Mucosa of stomach (tissue), 1 donor: ENCODE measurements around the gene ROCK2.
"Not testable (repeated sequence)": the region's sequence is repeated elsewhere in the genome, so short reads cannot be mapped to it uniquely, and the experiment has no call there.

Experiments
- H3K27me3 ChIP-seq: one replicate; pipeline ENCODE4 v1.7.0; 2013; ENCODE audit warnings: mild to moderate bottlenecking, low read length; ENCODE audit not compliant: control insufficient read depth, insufficient read depth
- H3K36me3 ChIP-seq: one replicate; pipeline ENCODE4 v1.7.0; 2013; ENCODE audit warnings: low read length; ENCODE audit not compliant: control insufficient read depth, insufficient read depth
- H3K4me1 ChIP-seq: one replicate; pipeline ENCODE4 v1.7.0; 2013; ENCODE audit warnings: mild to moderate bottlenecking, low read length; ENCODE audit not compliant: control insufficient read depth, insufficient read depth
- H3K4me3 ChIP-seq: one replicate; pipeline ENCODE4 v1.7.0; 2013; ENCODE audit warnings: low read length
- H3K9ac ChIP-seq: one replicate; pipeline ENCODE4 v1.7.0; 2013; ENCODE audit warnings: mild to moderate bottlenecking, low read length, moderate library complexity
- H3K9me3 ChIP-seq: one replicate; pipeline ENCODE4 v1.7.0; 2013; ENCODE audit warnings: mild to moderate bottlenecking, low read length, moderate library complexity; ENCODE audit not compliant: control insufficient read depth
- donor health status: Pancreatic carcinoma.

The ROCK2 gene

GRCh38 chr2:11267931-11268330 is 76.5 kb downstream of the ROCK2 start:
- H3K4me3 ChIP-seq, result no peak overlapping the region
- no peaks in the 10 kb centered on the region for H3K9me3 ChIP-seq
- no peaks in the 10 kb centered on the region for H3K36me3 ChIP-seq
- no peaks in the 10 kb centered on the region for H3K4me1 ChIP-seq
- H3K27me3 ChIP-seq, result no peaks in the 10 kb centered on the region
- H3K9ac ChIP-seq, result no peak overlapping the region

GRCh38 chr2:11264818-11265217 is 79.6 kb downstream of the ROCK2 start:
- H3K4me3 ChIP-seq, result no peak overlapping the region
- H3K36me3 ChIP-seq, result no peaks in the 10 kb centered on the region
- H3K27me3 ChIP-seq, result no peaks in the 10 kb centered on the region
- no peaks in the 10 kb centered on the region for H3K9me3 ChIP-seq
- no peaks in the 10 kb centered on the region for H3K4me1 ChIP-seq
- no peak overlapping the region for H3K9ac ChIP-seq

- H3K9ac ChIP-seq, result no peak overlapping the region
- H3K9me3 ChIP-seq, result no peaks in the 10 kb centered on the region
- H3K36me3 ChIP-seq, result no peaks in the 10 kb centered on the region
- no peaks in the 10 kb centered on the region for H3K4me1 ChIP-seq
- H3K4me3 ChIP-seq, result no peak overlapping the region
- no peaks in the 10 kb centered on the region for H3K27me3 ChIP-seq
These were observed 80.4 kb downstream of the ROCK2 start for GRCh38 chr2:11264007-11264406.

- Histone ChIP-seq H3K36me3 (no peaks in the 10 kb centered on the region), H3K4me1 (no peaks in the 10 kb centered on the region), H3K27me3 (no peaks in the 10 kb centered on the region), H3K9me3 (no peaks in the 10 kb centered on the region), H3K4me3 (no peak overlapping the region), H3K9ac (no peak overlapping the region)
These were observed 81.3 kb downstream of the ROCK2 start for GRCh38 chr2:11263177-11263576.

GRCh38 chr2:11262438-11262837 is 82.0 kb downstream of the ROCK2 start:
- H3K9ac ChIP-seq, H3K27me3 ChIP-seq, H3K4me3 ChIP-seq, H3K4me1 ChIP-seq, H3K9me3 ChIP-seq, H3K36me3 ChIP-seq: not testable (repeated sequence)

- not testable (repeated sequence) for H3K36me3 ChIP-seq, H3K27me3 ChIP-seq, H3K4me3 ChIP-seq, H3K9me3 ChIP-seq, H3K9ac ChIP-seq, H3K4me1 ChIP-seq
These were observed 82.9 kb downstream of the ROCK2 start for GRCh38 chr2:11261564-11261963.

GRCh38 chr2:11260979-11261378 is 83.5 kb downstream of the ROCK2 start:
- Histone ChIP-seq H3K27me3 (no peaks in the 10 kb centered on the region), H3K36me3 (no peaks in the 10 kb centered on the region), H3K4me1 (no peaks in the 10 kb centered on the region), H3K9me3 (no peaks in the 10 kb centered on the region), H3K4me3 (no peak overlapping the region), H3K9ac (no peak overlapping the region)

- Histone ChIP-seq H3K9ac (no peak overlapping the region), H3K27me3 (no peaks in the 10 kb centered on the region), H3K4me1 (peaks cover 9% of the 10 kb centered on the region), H3K36me3 (no peaks in the 10 kb centered on the region), H3K4me3 (no peak overlapping the region), H3K9me3 (no peaks in the 10 kb centered on the region)
These were observed 86.5 kb downstream of the ROCK2 start for GRCh38 chr2:11257964-11258363.

GRCh38 chr2:11257078-11257477 is 87.4 kb downstream of the ROCK2 start:
- no peaks in the 10 kb centered on the region for H3K27me3 ChIP-seq
- peaks cover 9% of the 10 kb centered on the region for H3K4me1 ChIP-seq
- no peaks in the 10 kb centered on the region for H3K9me3 ChIP-seq
- H3K36me3 ChIP-seq, result no peaks in the 10 kb centered on the region
- H3K9ac ChIP-seq, result no peak overlapping the region
- H3K4me3 ChIP-seq, result no peak overlapping the region

GRCh38 chr2:11256166-11256565 is 88.3 kb downstream of the ROCK2 start:
- Histone ChIP-seq H3K9ac (no peak overlapping the region), H3K27me3 (no peaks in the 10 kb centered on the region), H3K9me3 (no peaks in the 10 kb centered on the region), H3K4me1 (peaks cover 9% of the 10 kb centered on the region), H3K4me3 (no peak overlapping the region), H3K36me3 (no peaks in the 10 kb centered on the region)

- Histone ChIP-seq H3K4me1 (peaks cover 9% of the 10 kb centered on the region), H3K4me3 (no peak overlapping the region), H3K9me3 (no peaks in the 10 kb centered on the region), H3K9ac (no peak overlapping the region), H3K27me3 (no peaks in the 10 kb centered on the region), H3K36me3 (no peaks in the 10 kb centered on the region)
These were observed 90.3 kb downstream of the ROCK2 start for GRCh38 chr2:11254100-11254536.

- not testable (repeated sequence) for H3K27me3 ChIP-seq, H3K36me3 ChIP-seq, H3K4me3 ChIP-seq, H3K9me3 ChIP-seq, H3K9ac ChIP-seq, H3K4me1 ChIP-seq
These were observed 92.0 kb downstream of the ROCK2 start for GRCh38 chr2:11252458-11252857.

GRCh38 chr2:11250400-11251196 is 93.8 kb downstream of the ROCK2 start:
- Histone ChIP-seq H3K4me1 (peaks cover 9% of the 10 kb centered on the region), H3K4me3 (no peak overlapping the region), H3K9ac (no peak overlapping the region), H3K9me3 (no peaks in the 10 kb centered on the region), H3K27me3 (no peaks in the 10 kb centered on the region), H3K36me3 (no peaks in the 10 kb centered on the region)
